K562 (cell line): ENCODE results near the gene UBE2D3. TPM values are rescaled to one million over a fixed set of nuclear protein-coding genes. Genes with fewer than 3 reads are reported as not detected.

Experiments used
- CBX5 ChIP-seq: IDR thresholded peaks from 2 replicates; pipeline ENCODE4 v1.6.1; 2014; ENCODE audit warnings: low read depth, borderline replicate concordance
- CEBPB ChIP-seq: fragments of 450-650 bp; IDR thresholded peaks from 2 replicates; pipeline ENCODE4 v1.6.1; 2016; ENCODE audit warnings: missing genetic modification characterization, missing compliant biosample characterization
- ERF ChIP-seq: fragments of 450-650 bp; formaldehyde crosslinking; IDR thresholded peaks from 2 replicates; pipeline ENCODE4 v1.4.0; 2020; ENCODE audit warnings: mild to moderate bottlenecking, mixed read lengths
- HDAC2 ChIP-seq: fragments of 450-650 bp; IDR thresholded peaks from 2 replicates; pipeline ENCODE4 v1.6.1; 2016; ENCODE audit warnings: mild to moderate bottlenecking
- HDAC8 ChIP-seq: fragments of 450-650 bp; IDR thresholded peaks from 2 replicates; pipeline ENCODE4 v1.6.1; 2016; ENCODE audit warnings: mild to moderate bottlenecking, missing genetic modification characterization, moderate library complexity, missing compliant biosample characterization
- HES1 ChIP-seq: fragments of 450-650 bp; IDR thresholded peaks from 2 replicates; pipeline ENCODE4 v1.6.1; 2016; ENCODE audit warnings: low read depth, mild to moderate bottlenecking, moderate library complexity
- ILK ChIP-seq: fragments of 450-650 bp; IDR thresholded peaks from 2 replicates; pipeline ENCODE4 v1.6.1; 2016; ENCODE audit warnings: missing genetic modification characterization, low read depth, mild to moderate bottlenecking, missing compliant biosample characterization, moderate library complexity, borderline replicate concordance
- MXI1 ChIP-seq: IDR thresholded peaks from 2 replicates; pipeline ENCODE4 v1.6.1; 2011; ENCODE audit warnings: low read depth, mild to moderate bottlenecking, improper control_type of control experiment, low read length
- POLR3G ChIP-seq: IDR thresholded peaks from 2 replicates; pipeline ENCODE4 v1.6.1; 2011; ENCODE audit not compliant: insufficient read length, insufficient replicate concordance; ENCODE audit errors: extremely low read depth
- PRMT5 ChIP-seq: sonication (generic); formaldehyde crosslinking; IDR thresholded peaks from 2 replicates; pipeline ENCODE4 v1.5.0; 2020; ENCODE audit warnings: missing genetic modification reagents
- TAF1 ChIP-seq: IDR thresholded peaks from 2 replicates; pipeline ENCODE4 v1.6.1; 2011; ENCODE audit warnings: mild to moderate bottlenecking, low read length, moderate library complexity; ENCODE audit not compliant: insufficient read depth, control insufficient read depth, severe bottlenecking; ENCODE audit errors: extremely low read depth
- TCF7L2 ChIP-seq: fragments of 150-350 bp; IDR thresholded peaks from 2 replicates; pipeline ENCODE4 v1.6.1; 2016; ENCODE audit warnings: low read depth, mild to moderate bottlenecking, low read length, moderate library complexity
- ZBTB11 ChIP-seq, 3 experiments: fragments of 200-800 bp in 1 of 3; fragments of 250-450 bp in 1 of 3; fragments of 450-650 bp in 1 of 3; sonication (Bioruptor Pico) in 1 of 3; sonication (Bioruptor generic) in 1 of 3; formaldehyde crosslinking in 1 of 3; IDR thresholded peaks; 2 replicates each; pipeline versions ENCODE4 v1.6.1 to v1.8.0; 2016 to 2022; ENCODE audit warnings: mild to moderate bottlenecking in 2 of 3, missing genetic modification characterization in 2 of 3, missing compliant biosample characterization in 1 of 3, moderate library complexity in 1 of 3
- ZBTB7A ChIP-seq: IDR thresholded peaks from 2 replicates; pipeline ENCODE4 v1.6.1; 2011; ENCODE audit warnings: low read depth, mild to moderate bottlenecking, low read length, moderate library complexity, borderline replicate concordance; ENCODE audit not compliant: control insufficient read depth
- ZHX1 ChIP-seq: fragments of 150-350 bp; conservative IDR thresholded peaks from 2 replicates; pipeline ENCODE4 v1.6.1; 2014; ENCODE audit warnings: low read length
- ZNF511 ChIP-seq: sonication (generic); formaldehyde crosslinking; IDR thresholded peaks from 2 replicates; pipeline ENCODE4 v1.8.0; 2022; ENCODE audit warnings: mild to moderate bottlenecking, missing genetic modification reagents
- ZSCAN32 ChIP-seq: fragments of 450-650 bp; formaldehyde crosslinking; IDR thresholded peaks from 2 replicates; pipeline ENCODE4 v1.4.0; 2020; ENCODE audit warnings: mild to moderate bottlenecking, moderate library complexity
- polyA plus RNA-seq, 8 experiments: library from polyadenylated mRNA; depleted of rRNA in 4 of 8; stranded (reverse) in 5 of 8; unstranded in 3 of 8; fragments of >200 nt; fragmentation: Nextera tagmentation in 2 of 8; fragmentation: Illumina TruSeq in 1 of 8; extraction: Ambion mirVana in 2 of 8; extraction: Trizol in 1 of 8; gene quantifications; 2 replicates each; pipeline versions ENCODE4 v1.2.1 to v1.2.3, GENCODE V29; 2011 to 2014; ENCODE audit warnings: inconsistent platforms in 1 of 8, missing spikeins in 1 of 8
- total RNA-seq, 7 experiments: library from RNA; depleted of rRNA in 6 of 7; stranded (reverse); fragments of >200 nt in 6 of 7; fragmentation: Illumina TruSeq in 2 of 7; extraction: Trizol in 2 of 7; gene quantifications; 2 replicates each; pipeline versions ENCODE4 v1.2.1 to v1.2.3, GENCODE V29; 2011 to 2021; ENCODE audit warnings: low replicate concordance in 1 of 7

The UBE2D3 gene
- total and polyA plus RNA-seq, 9 of the 15 experiments (the other 6 are each of a cell fraction or from before 2014, with no cell fraction given): 191 to 618 (median 292) TPM

GRCh38 chr4:102868781-102869568 lies 41.6 kb upstream of the UBE2D3 start, which contains the start of gene CISD2 (continued):
- TF ChIP-seq ZBTB7A (peak; percentile 86), TAF1 (peak; percentile 90), PRMT5 (CRISPR knock-in tag) (no peak), ILK (tag) (no peak), HDAC2 (no peak), HDAC8 (no peak), CBX5 (no peak), CEBPB (tag) (no peak), POLR3G (no peak), ZNF511 (CRISPR knock-in tag) (peak; percentile 47; the same call in 1 of the 2 replicates), MXI1 (peak; percentile 55), HES1 (peak; percentile 79), ZSCAN32 (CRISPR knock-in tag) (no peak), TCF7L2 (no peak), ERF (CRISPR knock-in tag) (no peak), ZBTB11 (CRISPR knock-in tag; IDR thresholded peaks at IDR 0.05) (peak in 1 of 3 experiments; percentile 52; a peak in 1 of 6 replicates), ZHX1 (no peak)
